Measurements from ENCODE around the gene ATP9B.

The ATP9B gene

DNA sequence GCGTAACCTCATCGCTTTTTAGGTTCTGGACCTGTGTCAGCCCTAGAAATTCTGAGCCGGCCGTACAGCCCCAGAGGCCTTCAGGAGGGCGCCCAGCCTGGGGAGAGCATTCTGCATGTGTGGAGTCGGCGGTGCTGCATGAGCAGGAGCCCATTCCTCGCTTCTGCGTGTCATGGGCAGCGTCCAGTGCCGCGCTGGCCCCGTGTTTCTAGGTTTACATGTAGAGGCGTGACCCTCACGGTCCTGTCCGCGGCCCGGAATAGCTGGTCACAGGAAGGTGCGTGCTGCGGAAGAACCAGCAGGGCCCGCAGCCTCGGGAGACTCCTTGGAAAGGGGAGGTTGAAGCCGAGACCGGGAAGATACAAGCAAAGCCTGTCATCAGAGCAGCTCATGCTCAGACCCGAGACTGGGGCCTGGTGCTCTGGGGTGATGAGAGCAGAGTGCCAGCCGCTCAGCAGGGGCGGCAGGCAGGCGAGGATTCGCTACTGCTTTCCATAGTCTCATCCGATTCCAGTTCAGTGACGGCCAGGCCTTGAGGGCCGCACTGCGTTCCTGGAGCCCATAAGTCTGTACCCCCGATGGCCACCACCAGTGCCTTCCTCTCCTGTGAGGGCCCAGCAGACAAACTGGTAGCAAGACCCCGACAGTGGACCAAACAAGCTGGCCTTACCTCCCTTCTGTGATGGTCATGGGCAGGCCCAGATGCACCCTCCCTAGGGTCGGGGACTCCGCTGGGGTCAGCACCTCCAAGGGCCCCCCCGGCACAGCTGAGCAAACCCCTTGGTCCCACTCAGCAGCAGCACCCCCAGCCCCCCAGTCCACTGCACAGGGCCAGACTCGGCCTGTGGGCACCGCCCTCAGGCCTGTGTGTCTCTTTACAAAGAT, 311.0 kb downstream of the ATP9B start:
- Histone ChIP-seq H3K79me2 (ENCODE audit: insufficient read depth, low read length) (no peaks in the 10 kb centered on the region), H3K9me2 (replicated peaks; ENCODE audit: low read depth, low read length) (no peaks in the 10 kb centered on the region), H3F3A (ENCODE audit: low read depth) (no peaks in the 10 kb centered on the region), H3K36me3 (ENCODE audit: insufficient read depth, low read length) (peaks cover 5% of the 10 kb centered on the region; the same call in 1 of the 2 replicates), H3K9ac (ENCODE audit: low read depth, low read length, poor library complexity, severe bottlenecking) (no peak overlapping the region), H3K4me2 (ENCODE audit: low read depth, low read length, poor library complexity, severe bottlenecking) (no peak overlapping the region), H3K4me3 (ENCODE audit: low read length, poor library complexity, severe bottlenecking) (no peak overlapping the region), H3K27me3 (ENCODE audit: insufficient read depth, low read length, poor library complexity, severe bottlenecking) (no peaks in the 10 kb centered on the region), H3K4me1 (ENCODE audit: insufficient read depth, low read length, poor library complexity, severe bottlenecking) (peaks cover 22% of the 10 kb centered on the region), H3K9me3 (ENCODE audit: insufficient read depth, low read depth, low read length) (no peaks in the 10 kb centered on the region), H2AFZ (ENCODE audit: low read length) (no peak overlapping the region), H4K20me1 (ENCODE audit: insufficient read depth, low read length, poor library complexity, severe bottlenecking) (no peaks in the 10 kb centered on the region)
- TF ChIP-seq CTCF (conservative IDR thresholded peaks at IDR 0.05; ENCODE audit: low read length) (no peak), EZH2phosphoT487 (IDR thresholded peaks at IDR 0.05; ENCODE audit: borderline replicate concordance) (no peak)

GRCh38 chr18:79380816-79381806, 311.9 kb downstream of the ATP9B start:
- TF ChIP-seq EZH2phosphoT487 (IDR thresholded peaks at IDR 0.05; ENCODE audit: borderline replicate concordance) = no peak
- TF ChIP-seq CTCF (conservative IDR thresholded peaks at IDR 0.05; ENCODE audit: low read length) = peak; percentile 96
- no peaks in the 10 kb centered on the region for H3K79me2 ChIP-seq (ENCODE audit: insufficient read depth, low read length)
- H3K27me3 ChIP-seq (ENCODE audit: insufficient read depth, low read length, poor library complexity, severe bottlenecking) = no peaks in the 10 kb centered on the region
- peaks cover 16% of the 10 kb centered on the region for H3K4me1 ChIP-seq (ENCODE audit: insufficient read depth, low read length, poor library complexity, severe bottlenecking)
- H3K4me3 ChIP-seq (ENCODE audit: low read length, poor library complexity, severe bottlenecking) = no peak overlapping the region
- no peaks in the 10 kb centered on the region for H3K9me3 ChIP-seq (ENCODE audit: insufficient read depth, low read depth, low read length)
- H3K4me2 ChIP-seq (ENCODE audit: low read depth, low read length, poor library complexity, severe bottlenecking) = no peak overlapping the region
- H3K36me3 ChIP-seq (ENCODE audit: insufficient read depth, low read length) = peaks cover 5% of the 10 kb centered on the region; the same call in 1 of the 2 replicates
- H3K9me2 ChIP-seq (replicated peaks; ENCODE audit: low read depth, low read length) = no peaks in the 10 kb centered on the region
- H3K9ac ChIP-seq (ENCODE audit: low read depth, low read length, poor library complexity, severe bottlenecking) = no peak overlapping the region
- H2AFZ ChIP-seq (ENCODE audit: low read length) = no peak overlapping the region
- no peaks in the 10 kb centered on the region for H3F3A ChIP-seq (ENCODE audit: low read depth)
- no peaks in the 10 kb centered on the region for H4K20me1 ChIP-seq (ENCODE audit: insufficient read depth, low read length, poor library complexity, severe bottlenecking)

- H4K20me1 ChIP-seq (ENCODE audit: insufficient read depth, low read length, poor library complexity, severe bottlenecking) = no peaks in the 10 kb centered on the region
- no peak overlapping the region for H3K9ac ChIP-seq (ENCODE audit: low read depth, low read length, poor library complexity, severe bottlenecking)
- no peaks in the 10 kb centered on the region for H3K79me2 ChIP-seq (ENCODE audit: insufficient read depth, low read length)
- no peak overlapping the region for H2AFZ ChIP-seq (ENCODE audit: low read length)
- H3F3A ChIP-seq (ENCODE audit: low read depth) = no peaks in the 10 kb centered on the region
- no peaks in the 10 kb centered on the region for H3K9me3 ChIP-seq (ENCODE audit: insufficient read depth, low read depth, low read length)
- no peak overlapping the region for H3K4me3 ChIP-seq (ENCODE audit: low read length, poor library complexity, severe bottlenecking)
- peaks cover 5% of the 10 kb centered on the region; the same call in 1 of the 2 replicates for H3K36me3 ChIP-seq (ENCODE audit: insufficient read depth, low read length)
- no peak overlapping the region for H3K4me2 ChIP-seq (ENCODE audit: low read depth, low read length, poor library complexity, severe bottlenecking)
- peaks cover 14% of the 10 kb centered on the region for H3K4me1 ChIP-seq (ENCODE audit: insufficient read depth, low read length, poor library complexity, severe bottlenecking)
- no peaks in the 10 kb centered on the region for H3K9me2 ChIP-seq (replicated peaks; ENCODE audit: low read depth, low read length)
- no peaks in the 10 kb centered on the region for H3K27me3 ChIP-seq (ENCODE audit: insufficient read depth, low read length, poor library complexity, severe bottlenecking)
- no peak for TF ChIP-seq CTCF (conservative IDR thresholded peaks at IDR 0.05; ENCODE audit: low read length)
These were observed 312.7 kb downstream of the ATP9B start for GRCh38 chr18:79381811-79382311.

All from Loucy (cell line).